ENCODE data around the gene DESI1. TPM values are rescaled to one million over a fixed set of nuclear protein-coding genes. Genes with fewer than 3 reads are reported as not detected.

Gene DESI1
- total and polyA plus RNA-seq, 2 donors (not counting 1 experiment from before 2014, with no cell fraction given) = 17.3 to 26.3 TPM

- CTCF ChIA-PET = interaction anchor here (1.2 kb wide), 1 partner anchor 39 kb away, joined by 3 read pairs; the partner anchor contains the start of gene PMM1
Observed at GRCh38 chr22:41550952-41551491, 69.8 kb downstream of the DESI1 start.

More at GRCh38 chr22:41550952-41551491, 69.8 kb downstream of the DESI1 start:
- no peaks in the 10 kb centered on the region for H3K9me3 Mint-ChIP-seq (ENCODE audit: insufficient read depth)
- Histone ChIP-seq H3K9me3 (ENCODE audit: control extremely low read depth in 1 of 3, control insufficient read depth in 2 of 3, insufficient read depth in 1 of 3, low read length in 2 of 3) (no peaks in the 10 kb centered on the region), H3K27ac (ENCODE audit: low read length in 2 of 2) (no peak overlapping the region), H3K27me3 (replicated peaks in 1 of 4; ENCODE audit: control extremely low read depth in 1 of 4, control insufficient read depth in 3 of 4, insufficient read depth in 4 of 4, low read length in 3 of 4) (peaks cover 0 to 5% (median 0%) of the 10 kb centered on the region in 4 experiments), H3K79me2 (ENCODE audit: control insufficient read depth, insufficient read depth, low read length) (peaks cover 4% of the 10 kb centered on the region), H4K20me1 (ENCODE audit: control insufficient read depth, insufficient read depth, low read length, poor library complexity, severe bottlenecking) (no peaks in the 10 kb centered on the region), H3K9ac (ENCODE audit: low read length) (no peak overlapping the region), H3K4me1 (ENCODE audit: control insufficient read depth in 2 of 2, insufficient read depth in 2 of 2, low read length in 2 of 2) (no peaks in the 10 kb centered on the region), H2AFZ (ENCODE audit: insufficient read depth, low read depth, low read length, poor library complexity, severe bottlenecking) (no peak overlapping the region), H3K4me3 (ENCODE audit: control extremely low read depth in 1 of 5, extremely low read depth in 1 of 5, insufficient read depth in 1 of 5, low read depth in 2 of 5, low read length in 4 of 5) (no peak overlapping the region), H3K36me3 (replicated peaks in 1 of 2; ENCODE audit: control extremely low read depth in 1 of 2, control insufficient read depth in 1 of 2, extremely low read depth in 1 of 2, insufficient read depth in 2 of 2, low read length in 1 of 2) (no peaks in the 10 kb centered on the region), H3K4me2 (replicated peaks; ENCODE audit: low read depth, low read length, poor library complexity, severe bottlenecking) (no peak overlapping the region)
- intact Hi-C loops (cut with micrococcal nuclease) = no loop called here
- H3K27me3 Mint-ChIP-seq = peaks cover 4% of the 10 kb centered on the region
- 98% methylated on average over 9 of the region's 12 CpGs for WGBS (ENCODE audit: insufficient coverage)
- no peak overlapping the region for H3K4me3 Mint-ChIP-seq
- no peak overlapping the region for H3K27ac Mint-ChIP-seq
- DNase-seq = no peak
- POLR2A ChIA-PET = no interaction called here
- no peak for ATAC-seq (ENCODE audit: low read depth)
- peaks cover under 1% of the 10 kb centered on the region for H3K4me1 Mint-ChIP-seq
- no peak for TF ChIP-seq EZH2 (IDR thresholded peaks at IDR 0.05; ENCODE audit: borderline replicate concordance, insufficient read depth, low read depth, low read length, poor library complexity, severe bottlenecking)
- no peak for TF ChIP-seq CTCF (IDR thresholded peaks at IDR 0.05)

All from B cell (primary cell).